ENCODE results near the gene BRWD1.
A peak's percentile ranks its signal among the peaks of the same experiment; 100 is the strongest.

Gene BRWD1

GRCh38 chr21:39196838-39197237, 116.6 kb downstream of the BRWD1 start:
- DNase-seq, result no peak

GRCh38 chr21:39196310-39196709, 117.1 kb downstream of the BRWD1 start:
- no peak for DNase-seq

- no peak for DNase-seq
These were observed 120.1 kb downstream of the BRWD1 start for GRCh38 chr21:39193380-39193779.

GRCh38 chr21:39189857-39190604, 123.4 kb downstream of the BRWD1 start:
- DNase-seq, result peak; percentile 74

- no peak for DNase-seq
These were observed 124.8 kb downstream of the BRWD1 start for GRCh38 chr21:39188521-39189139.

- no peak for DNase-seq
These were observed 126.3 kb downstream of the BRWD1 start for GRCh38 chr21:39187141-39187540.

GRCh38 chr21:39186676-39187075, 126.8 kb downstream of the BRWD1 start:
- DNase-seq, result no peak

GRCh38 chr21:39185157-39185556, 128.3 kb downstream of the BRWD1 start:
- no peak for DNase-seq

- no peak for DNase-seq
These were observed 129.1 kb downstream of the BRWD1 start for GRCh38 chr21:39184050-39184980.

- DNase-seq, result peak; percentile 94
These were observed 130.0 kb downstream of the BRWD1 start, which contains the start of gene PSMG1 for GRCh38 chr21:39183272-39184049. PSMG1 (minus strand) TSS chr21:39183451; CDS start chr21:39183385, 66 bp downstream.

- DNase-seq, result peak; percentile 22
These were observed 130.8 kb downstream of the BRWD1 start for GRCh38 chr21:39182484-39183271.

- no peak for DNase-seq
These were observed 131.4 kb downstream of the BRWD1 start for GRCh38 chr21:39182016-39182415.

GRCh38 chr21:39181205-39181818, 132.1 kb downstream of the BRWD1 start:
- DNase-seq, result no peak

- DNase-seq, result no peak
These were observed 132.9 kb downstream of the BRWD1 start for GRCh38 chr21:39180429-39181019.

- no peak for DNase-seq
These were observed 135.0 kb downstream of the BRWD1 start for GRCh38 chr21:39178421-39178820.

- DNase-seq, result no peak
These were observed 137.1 kb downstream of the BRWD1 start for GRCh38 chr21:39176271-39176709.

GRCh38 chr21:39175665-39176064, 137.8 kb downstream of the BRWD1 start:
- DNase-seq, result no peak

- peak; percentile 39 for DNase-seq
These were observed 138.3 kb downstream of the BRWD1 start for GRCh38 chr21:39175154-39175553.

- DNase-seq, result no peak
These were observed 139.4 kb downstream of the BRWD1 start for GRCh38 chr21:39173716-39174680.
